DMS 273 treated with DMSO at 0.1 percent for 48 hours (cell line): ENCODE data around the gene NAP1L5.

Source experiments
- DNase-seq: peaks from one replicate; lab custom pipeline; 2025; lab: John Stamatoyannopoulos, UW

NAP1L5 gene

GRCh38 chr4:88722276-88722780 lies 24.7 kb upstream of the NAP1L5 start:
- DNase-seq = no peak

DNA sequence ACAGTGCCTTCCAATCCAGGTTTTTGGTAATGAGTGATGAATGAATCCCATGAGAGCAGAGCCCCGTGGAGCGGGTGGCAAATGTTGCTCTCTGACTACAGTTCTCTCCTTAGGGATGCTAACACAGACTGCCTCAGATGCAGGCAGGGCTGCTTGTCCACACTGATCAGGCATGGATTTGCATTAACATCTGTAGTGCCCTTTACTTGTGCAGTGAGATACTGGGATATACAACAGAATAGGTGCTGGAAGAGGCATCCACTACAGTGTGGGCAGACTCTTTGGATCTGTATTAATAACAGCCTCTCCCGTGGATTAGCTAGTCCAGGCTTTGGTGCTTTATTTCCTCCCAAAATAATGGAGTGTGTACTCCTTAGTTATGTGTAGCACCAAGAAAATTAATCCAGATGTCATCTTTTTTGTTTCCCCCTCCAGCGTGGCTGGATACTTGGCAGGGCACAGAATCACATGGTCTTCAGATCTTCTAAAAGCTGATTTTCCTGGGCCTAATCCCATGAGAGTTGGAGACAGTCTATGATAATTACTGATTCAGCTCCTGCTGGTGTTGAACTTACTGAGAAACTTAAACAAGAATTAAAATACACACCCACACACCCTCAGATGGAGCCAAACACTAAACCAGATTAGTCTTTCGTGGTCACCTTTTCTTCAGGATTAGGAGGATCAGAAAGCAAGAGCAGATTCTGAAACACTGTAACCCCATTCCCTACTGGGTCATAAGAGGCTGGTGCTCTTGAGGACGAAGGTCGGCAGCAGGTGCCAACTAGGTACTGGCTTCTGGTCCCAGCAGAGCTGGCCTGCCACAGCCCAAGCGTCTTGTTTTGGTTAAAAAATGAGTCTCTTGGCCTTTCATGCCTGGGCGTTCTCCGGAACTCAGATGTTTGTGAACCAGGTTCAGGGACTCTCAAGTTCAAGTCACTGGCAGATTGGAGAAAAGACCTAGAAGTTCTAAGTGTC lies 23.1 kb upstream of the NAP1L5 start:
- DNase-seq = no peak

GRCh38 chr4:88719381-88719780 lies 21.8 kb upstream of the NAP1L5 start:
- no peak for DNase-seq

GRCh38 chr4:88718098-88718497 lies 20.5 kb upstream of the NAP1L5 start:
- DNase-seq = no peak

DNA sequence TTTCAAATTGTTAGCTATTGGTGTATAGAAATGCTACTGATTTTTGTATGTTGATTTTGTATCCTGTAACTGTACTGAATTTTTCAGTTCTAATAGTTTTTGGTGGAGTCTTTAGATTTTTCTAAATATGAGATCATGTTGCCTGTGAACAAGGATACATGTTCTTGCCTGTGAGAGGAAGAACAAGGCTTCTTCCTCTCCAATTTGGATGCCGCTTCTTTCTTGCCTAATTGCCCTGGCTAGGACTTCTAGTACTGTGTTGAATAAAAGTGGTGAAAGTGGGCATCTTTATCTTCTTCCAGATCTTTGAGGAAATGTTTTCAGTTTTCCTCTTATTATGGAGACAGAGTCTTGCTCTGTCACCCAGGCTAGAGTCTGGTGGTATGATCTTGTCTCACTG lies 16.2 kb upstream of the NAP1L5 start:
- DNase-seq = no peak

GRCh38 chr4:88709989-88710388 lies 12.4 kb upstream of the NAP1L5 start:
- no peak for DNase-seq

- DNase-seq = no peak
Observed at GRCh38 chr4:88706574-88706973, 8.9 kb upstream of the NAP1L5 start.

- no peak for DNase-seq
Observed at GRCh38 chr4:88705805-88706492, 8.3 kb upstream of the NAP1L5 start.

DNA sequence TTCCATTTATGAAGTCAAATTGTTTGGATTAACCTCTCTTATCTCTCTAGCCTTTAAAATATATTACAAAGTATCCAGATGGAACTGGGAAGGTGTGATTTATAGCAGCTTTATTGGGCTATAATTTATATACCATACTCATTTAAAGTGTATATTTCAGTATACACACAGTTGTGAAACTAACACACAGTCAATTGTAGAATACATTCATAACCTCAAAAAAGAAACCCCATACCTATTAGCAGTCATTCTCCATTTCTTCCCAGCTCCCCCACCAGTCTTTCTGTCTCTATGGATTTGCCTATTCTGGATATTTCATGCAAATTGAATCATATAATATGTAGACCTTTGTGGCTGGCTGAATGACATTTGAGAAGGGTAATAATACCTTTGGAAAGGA lies 7.6 kb upstream of the NAP1L5 start:
- DNase-seq = no peak

DNA sequence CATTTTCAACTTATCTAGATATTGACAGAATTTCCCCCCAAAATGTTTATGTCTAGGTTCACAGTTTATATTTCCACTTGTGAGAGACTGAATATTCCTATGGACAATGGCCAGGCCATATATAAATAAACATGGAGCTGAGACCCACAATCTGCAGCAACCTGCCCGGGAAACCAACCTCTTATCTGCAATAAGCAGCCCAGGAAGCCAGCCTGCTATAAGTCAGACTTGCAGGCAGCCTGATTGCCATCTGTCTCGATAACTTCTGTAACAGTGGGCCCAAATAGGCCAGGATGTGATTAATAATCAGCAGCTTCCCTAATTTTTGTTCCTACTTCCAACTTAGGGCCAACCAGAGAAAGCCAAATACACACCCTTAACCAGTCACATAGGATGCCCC lies 5.2 kb upstream of the NAP1L5 start:
- DNase-seq = no peak

DNA sequence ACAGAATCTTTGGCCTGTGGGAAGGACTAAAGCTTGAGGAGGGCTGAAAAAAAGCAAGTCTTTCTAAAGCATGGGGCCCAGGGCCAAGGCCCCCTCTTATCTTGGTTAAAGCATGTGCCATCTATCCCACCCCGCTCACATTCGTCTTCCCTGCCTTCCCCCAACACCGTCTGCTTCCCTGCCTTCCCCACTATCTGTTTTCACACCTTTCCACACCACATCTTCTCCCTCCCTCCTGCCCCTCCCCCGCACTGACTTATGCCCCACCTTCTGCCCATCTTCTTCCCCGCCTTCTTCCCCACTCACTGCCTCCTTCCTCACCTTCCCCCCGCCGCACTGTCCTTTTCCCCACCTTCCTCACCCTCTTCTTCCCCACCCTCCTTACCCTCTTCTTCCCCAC lies 890 bp upstream of the NAP1L5 start:
- DNase-seq = no peak

- no peak for DNase-seq
Observed at GRCh38 chr4:88697141-88697540, 488 bp downstream of the NAP1L5 start.

- no peak for DNase-seq
Observed at GRCh38 chr4:88696630-88697029, 999 bp downstream of the NAP1L5 start.

- no peak for DNase-seq
Observed at GRCh38 chr4:88693792-88694191, 3.8 kb downstream of the NAP1L5 start.

DNA sequence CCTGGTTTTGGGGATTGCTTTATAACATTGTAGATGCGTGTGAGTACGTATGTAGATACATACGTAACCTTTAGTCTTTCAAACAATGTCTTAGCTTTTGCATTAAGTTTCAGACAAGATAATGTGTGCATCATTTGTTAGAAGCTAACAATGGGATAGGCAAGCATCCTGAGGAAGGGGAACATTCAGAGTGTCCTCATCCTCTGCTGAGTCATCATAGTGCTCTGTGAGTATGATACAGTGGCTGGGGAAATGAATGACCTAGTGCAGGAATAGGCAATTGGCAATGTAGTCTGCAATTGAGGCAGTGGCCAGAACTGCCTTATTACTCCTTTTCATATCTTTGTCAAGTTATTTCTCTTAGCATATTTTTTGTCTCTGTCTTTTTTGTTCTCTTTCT lies 7.3 kb downstream of the NAP1L5 start:
- no peak for DNase-seq

GRCh38 chr4:88681209-88681608 lies 16.4 kb downstream of the NAP1L5 start:
- DNase-seq = no peak

- DNase-seq = no peak
Observed at GRCh38 chr4:88675543-88675942, 22.1 kb downstream of the NAP1L5 start.

- DNase-seq = peak; percentile 17
Observed at GRCh38 chr4:88674979-88675378, 22.6 kb downstream of the NAP1L5 start.

DNA sequence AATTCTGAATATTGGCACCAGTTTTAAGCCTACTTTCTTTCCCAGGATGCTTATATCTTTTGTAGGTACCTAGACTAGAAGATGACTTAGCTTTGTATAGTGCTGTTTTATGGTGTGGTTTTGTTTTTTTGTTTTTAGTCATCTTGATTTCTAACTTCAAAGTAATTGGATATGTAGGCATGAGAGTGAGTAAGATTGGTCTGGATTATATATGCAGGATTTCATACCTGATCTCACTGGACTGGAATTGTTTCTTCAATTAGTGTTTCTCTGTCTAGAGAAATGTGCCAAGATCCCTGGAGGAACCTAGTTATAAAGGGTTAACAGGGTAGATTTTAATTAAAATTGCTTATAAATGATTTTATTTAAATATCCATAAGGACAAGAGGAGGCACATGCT lies 23.1 kb downstream of the NAP1L5 start:
- DNase-seq = no peak

GRCh38 chr4:88673886-88674285 lies 23.7 kb downstream of the NAP1L5 start:
- DNase-seq = no peak

GRCh38 chr4:88672987-88673386 lies 24.6 kb downstream of the NAP1L5 start:
- DNase-seq = peak; percentile 2

DNA sequence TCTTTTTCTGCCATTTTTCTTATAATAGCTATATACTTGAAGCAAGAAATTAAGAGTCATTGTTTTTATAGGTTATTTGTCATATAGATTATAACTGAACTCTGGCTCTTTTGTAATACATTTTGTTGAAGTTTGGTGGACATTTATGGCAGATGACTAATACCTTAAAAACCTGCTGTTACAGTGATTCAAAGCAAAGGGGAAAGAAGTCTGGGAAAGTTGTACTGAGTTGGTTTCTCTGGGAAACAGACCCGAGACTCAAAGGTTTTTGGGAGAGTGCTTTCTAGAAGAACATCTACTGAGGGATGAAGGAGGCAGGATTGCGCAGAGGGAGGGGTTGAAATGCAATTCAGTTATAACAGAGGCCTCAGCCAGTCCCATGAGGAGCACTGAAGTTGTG lies 35.9 kb downstream of the NAP1L5 start:
- no peak for DNase-seq
